Glutamatergic neuron (in vitro differentiated cells): ENCODE data around the gene NUMBL. TPM values are rescaled to one million over a fixed set of nuclear protein-coding genes. Genes with fewer than 3 reads are reported as not detected.

Experiments
- DNase-seq: peaks from one replicate; pipeline ENCODE4 v3.0.0; 2022
- H3K27ac Mint-ChIP-seq: one replicate; pipeline ENCODE4 v1.8.0; 2020; ENCODE audit warnings: mild to moderate bottlenecking, mixed read lengths, inconsistent platforms; ENCODE audit not compliant: unreplicated experiment
- H3K27me3 Mint-ChIP-seq: one replicate; pipeline ENCODE4 v1.8.0; 2020; ENCODE audit warnings: mild to moderate bottlenecking, moderate library complexity, mixed read lengths, inconsistent platforms; ENCODE audit not compliant: unreplicated experiment
- H3K36me3 Mint-ChIP-seq: one replicate; pipeline ENCODE4 v1.8.0; 2020; ENCODE audit warnings: mild to moderate bottlenecking, mixed read lengths, inconsistent platforms; ENCODE audit not compliant: unreplicated experiment
- H3K4me1 Mint-ChIP-seq: one replicate; pipeline ENCODE4 v1.8.0; 2020; ENCODE audit warnings: mild to moderate bottlenecking, low read depth, mixed read lengths, inconsistent platforms; ENCODE audit not compliant: unreplicated experiment
- H3K4me3 Mint-ChIP-seq: one replicate; pipeline ENCODE4 v1.8.0; 2020; ENCODE audit warnings: mild to moderate bottlenecking, mixed read lengths, inconsistent platforms; ENCODE audit not compliant: unreplicated experiment
- H3K9me3 Mint-ChIP-seq: one replicate; pipeline ENCODE4 v1.8.0; 2020; ENCODE audit warnings: mild to moderate bottlenecking, moderate library complexity, mixed read lengths, inconsistent platforms; ENCODE audit not compliant: unreplicated experiment
- total RNA-seq: library from RNA; stranded (reverse); fragmentation: NEBNext Ultra II Directional; extraction: Animal tissue kit (Norgen Biotek cat#: 25700); gene quantifications from one replicate; pipeline ENCODE4 v1.2.1, GENCODE V29; 2021; ENCODE audit not compliant: unreplicated experiment
- TF ChIP-seq, protein P1 (sequence below): fragments of 200-600 bp; sonication (generic); IDR thresholded peaks from one replicate; pipeline ENCODE4 v1.5.0; 2021; ENCODE audit not compliant: partially characterized antibody, unreplicated experiment

Gene NUMBL
- total RNA-seq, 1 donor from 2014 or later, result 250 TPM

DNA sequence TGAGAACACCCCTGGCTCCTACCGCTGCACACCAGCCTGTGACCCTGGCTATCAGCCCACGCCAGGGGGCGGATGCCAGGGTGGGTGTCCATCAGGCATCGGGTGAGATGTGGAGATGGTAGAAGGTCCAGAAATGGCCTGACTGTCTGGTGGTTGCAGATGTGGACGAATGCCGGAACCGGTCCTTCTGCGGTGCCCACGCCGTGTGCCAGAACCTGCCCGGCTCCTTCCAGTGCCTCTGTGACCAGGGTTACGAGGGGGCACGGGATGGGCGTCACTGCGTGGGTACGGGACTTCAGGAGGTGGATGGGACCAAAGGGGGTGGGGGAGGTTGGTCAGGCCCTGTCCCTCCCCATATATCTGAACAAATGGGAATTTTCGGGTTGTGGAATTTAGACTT lies 73.5 kb downstream of the NUMBL start:
- peaks cover 3% of the 10 kb centered on the region for H3K4me1 Mint-ChIP-seq
- TF ChIP-seq, protein P1, sequence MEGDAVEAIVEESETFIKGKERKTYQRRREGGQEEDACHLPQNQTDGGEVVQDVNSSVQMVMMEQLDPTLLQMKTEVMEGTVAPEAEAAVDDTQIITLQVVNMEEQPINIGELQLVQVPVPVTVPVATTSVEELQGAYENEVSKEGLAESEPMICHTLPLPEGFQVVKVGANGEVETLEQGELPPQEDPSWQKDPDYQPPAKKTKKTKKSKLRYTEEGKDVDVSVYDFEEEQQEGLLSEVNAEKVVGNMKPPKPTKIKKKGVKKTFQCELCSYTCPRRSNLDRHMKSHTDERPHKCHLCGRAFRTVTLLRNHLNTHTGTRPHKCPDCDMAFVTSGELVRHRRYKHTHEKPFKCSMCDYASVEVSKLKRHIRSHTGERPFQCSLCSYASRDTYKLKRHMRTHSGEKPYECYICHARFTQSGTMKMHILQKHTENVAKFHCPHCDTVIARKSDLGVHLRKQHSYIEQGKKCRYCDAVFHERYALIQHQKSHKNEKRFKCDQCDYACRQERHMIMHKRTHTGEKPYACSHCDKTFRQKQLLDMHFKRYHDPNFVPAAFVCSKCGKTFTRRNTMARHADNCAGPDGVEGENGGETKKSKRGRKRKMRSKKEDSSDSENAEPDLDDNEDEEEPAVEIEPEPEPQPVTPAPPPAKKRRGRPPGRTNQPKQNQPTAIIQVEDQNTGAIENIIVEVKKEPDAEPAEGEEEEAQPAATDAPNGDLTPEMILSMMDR, result no peak
- H3K9me3 Mint-ChIP-seq, result peaks cover 12% of the 10 kb centered on the region
- DNase-seq, result no peak
- H3K27ac Mint-ChIP-seq, result no peak overlapping the region
- H3K36me3 Mint-ChIP-seq, result peaks cover 5% of the 10 kb centered on the region
- no peak overlapping the region for H3K4me3 Mint-ChIP-seq
- H3K27me3 Mint-ChIP-seq, result peaks cover 20% of the 10 kb centered on the region

DNA sequence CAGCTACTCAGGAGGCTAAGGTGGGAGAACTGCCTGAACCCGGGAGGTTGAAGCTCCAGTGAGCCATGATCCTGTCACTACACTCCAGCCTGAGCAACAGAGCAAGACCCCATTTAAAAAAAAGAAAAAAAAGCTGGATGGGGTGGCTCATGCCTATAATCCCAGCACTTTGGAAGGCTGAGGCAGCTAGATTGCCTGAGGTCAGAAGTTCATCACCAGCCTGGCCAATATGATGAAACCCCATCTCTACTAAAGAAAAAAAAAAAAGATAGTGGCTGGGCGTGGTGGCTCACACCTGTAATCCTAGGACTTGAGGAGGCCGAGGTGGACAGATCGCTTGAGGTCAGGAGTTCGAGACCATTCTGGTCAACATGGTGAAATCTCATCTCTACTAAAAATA lies 74.3 kb downstream of the NUMBL start:
- TF ChIP-seq, protein P1, result no peak
- Mint-ChIP-seq H3K4me1 (peaks cover 3% of the 10 kb centered on the region), H3K4me3 (no peak overlapping the region), H3K27me3 (peaks cover 18% of the 10 kb centered on the region), H3K27ac (no peak overlapping the region), H3K9me3 (peaks cover 12% of the 10 kb centered on the region), H3K36me3 (peaks cover 5% of the 10 kb centered on the region)
- DNase-seq, result no peak

Other genes starting within 250 kb of the NUMBL start
- 30.1 TPM for gene SERTAD3, start 246.3 kb downstream of the NUMBL start, total RNA-seq
- gene BLVRB, start 224.9 kb downstream of the NUMBL start, total RNA-seq, result 7.2 TPM
- gene SPTBN4, start 223.7 kb downstream of the NUMBL start, total RNA-seq, result 161 TPM
- 170 TPM for gene SHKBP1, start 113.8 kb downstream of the NUMBL start, total RNA-seq
- gene LTBP4, start 89.3 kb downstream of the NUMBL start, total RNA-seq, result 169 TPM
- 49.9 TPM for gene COQ8B, start 26.2 kb upstream of the NUMBL start, total RNA-seq
- gene ITPKC, start 26.5 kb upstream of the NUMBL start, total RNA-seq, result 13.8 TPM
- gene ACTMAP, start 59.8 kb upstream of the NUMBL start, total RNA-seq, result 20.7 TPM
- 70.3 TPM for gene SNRPA, start 60.6 kb upstream of the NUMBL start, total RNA-seq
- gene MIA, start 84.9 kb upstream of the NUMBL start, total RNA-seq, result not detected
- 43.2 TPM for gene RAB4B, start 87.6 kb upstream of the NUMBL start, total RNA-seq
- gene EGLN2, start 108.5 kb upstream of the NUMBL start, total RNA-seq, result 142 TPM
- gene CYP2A6, start 159.8 kb upstream of the NUMBL start, total RNA-seq, result not detected
- not detected for gene CYP2A7, start 191.6 kb upstream of the NUMBL start, total RNA-seq